ENCODE data around the gene SNTB2.

GRCh38 chr16:69201787-69202186 lies 14.8 kb downstream of the SNTB2 start:
- TF ChIP-seq POLR2A (IDR thresholded peaks at IDR 0.05): no peak
- TF ChIP-seq, protein P1, sequence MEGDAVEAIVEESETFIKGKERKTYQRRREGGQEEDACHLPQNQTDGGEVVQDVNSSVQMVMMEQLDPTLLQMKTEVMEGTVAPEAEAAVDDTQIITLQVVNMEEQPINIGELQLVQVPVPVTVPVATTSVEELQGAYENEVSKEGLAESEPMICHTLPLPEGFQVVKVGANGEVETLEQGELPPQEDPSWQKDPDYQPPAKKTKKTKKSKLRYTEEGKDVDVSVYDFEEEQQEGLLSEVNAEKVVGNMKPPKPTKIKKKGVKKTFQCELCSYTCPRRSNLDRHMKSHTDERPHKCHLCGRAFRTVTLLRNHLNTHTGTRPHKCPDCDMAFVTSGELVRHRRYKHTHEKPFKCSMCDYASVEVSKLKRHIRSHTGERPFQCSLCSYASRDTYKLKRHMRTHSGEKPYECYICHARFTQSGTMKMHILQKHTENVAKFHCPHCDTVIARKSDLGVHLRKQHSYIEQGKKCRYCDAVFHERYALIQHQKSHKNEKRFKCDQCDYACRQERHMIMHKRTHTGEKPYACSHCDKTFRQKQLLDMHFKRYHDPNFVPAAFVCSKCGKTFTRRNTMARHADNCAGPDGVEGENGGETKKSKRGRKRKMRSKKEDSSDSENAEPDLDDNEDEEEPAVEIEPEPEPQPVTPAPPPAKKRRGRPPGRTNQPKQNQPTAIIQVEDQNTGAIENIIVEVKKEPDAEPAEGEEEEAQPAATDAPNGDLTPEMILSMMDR (IDR thresholded peaks at IDR 0.05 in 8 of 11, conservative IDR thresholded peaks at IDR 0.05 in 3 of 11): no peak
